ENCODE results near the gene PRKG1.

The PRKG1 gene

DNA sequence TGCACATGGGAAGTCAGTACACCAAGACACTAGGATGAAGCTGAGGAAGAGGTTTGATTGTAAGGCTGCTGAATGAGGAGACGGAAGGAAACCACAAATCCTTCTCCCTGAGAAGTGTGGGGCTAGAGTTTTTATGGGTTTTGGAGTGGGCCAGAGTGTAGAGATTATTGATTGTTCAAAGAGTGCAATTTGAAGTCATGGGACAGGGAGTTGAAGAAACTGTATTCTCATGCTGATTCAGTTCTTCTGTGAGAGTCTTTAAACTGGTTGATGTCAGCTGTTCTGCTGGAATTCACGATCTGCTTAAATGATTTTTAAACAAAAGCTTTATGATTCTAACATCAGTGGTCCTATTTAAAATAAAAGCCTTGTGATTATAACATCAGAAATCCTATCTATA is 533.9 kb downstream of the PRKG1 start:
- no peak overlapping the region for H3K27ac ChIP-seq
- DNase-seq (ENCODE audit: low spot score), result no peak
- TF ChIP-seq, protein P1, sequence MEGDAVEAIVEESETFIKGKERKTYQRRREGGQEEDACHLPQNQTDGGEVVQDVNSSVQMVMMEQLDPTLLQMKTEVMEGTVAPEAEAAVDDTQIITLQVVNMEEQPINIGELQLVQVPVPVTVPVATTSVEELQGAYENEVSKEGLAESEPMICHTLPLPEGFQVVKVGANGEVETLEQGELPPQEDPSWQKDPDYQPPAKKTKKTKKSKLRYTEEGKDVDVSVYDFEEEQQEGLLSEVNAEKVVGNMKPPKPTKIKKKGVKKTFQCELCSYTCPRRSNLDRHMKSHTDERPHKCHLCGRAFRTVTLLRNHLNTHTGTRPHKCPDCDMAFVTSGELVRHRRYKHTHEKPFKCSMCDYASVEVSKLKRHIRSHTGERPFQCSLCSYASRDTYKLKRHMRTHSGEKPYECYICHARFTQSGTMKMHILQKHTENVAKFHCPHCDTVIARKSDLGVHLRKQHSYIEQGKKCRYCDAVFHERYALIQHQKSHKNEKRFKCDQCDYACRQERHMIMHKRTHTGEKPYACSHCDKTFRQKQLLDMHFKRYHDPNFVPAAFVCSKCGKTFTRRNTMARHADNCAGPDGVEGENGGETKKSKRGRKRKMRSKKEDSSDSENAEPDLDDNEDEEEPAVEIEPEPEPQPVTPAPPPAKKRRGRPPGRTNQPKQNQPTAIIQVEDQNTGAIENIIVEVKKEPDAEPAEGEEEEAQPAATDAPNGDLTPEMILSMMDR (conservative IDR thresholded peaks at IDR 0.05; ENCODE audit: low read depth), result no peak
- CTCF ChIA-PET, result interaction anchor here (0.5 kb wide), 1 partner anchor 617 kb away, joined by 3 read pairs; no protein-coding TSS in a partner anchor
- POLR2A ChIA-PET (ENCODE audit: low non-redundant PET), result no interaction called here

DNA sequence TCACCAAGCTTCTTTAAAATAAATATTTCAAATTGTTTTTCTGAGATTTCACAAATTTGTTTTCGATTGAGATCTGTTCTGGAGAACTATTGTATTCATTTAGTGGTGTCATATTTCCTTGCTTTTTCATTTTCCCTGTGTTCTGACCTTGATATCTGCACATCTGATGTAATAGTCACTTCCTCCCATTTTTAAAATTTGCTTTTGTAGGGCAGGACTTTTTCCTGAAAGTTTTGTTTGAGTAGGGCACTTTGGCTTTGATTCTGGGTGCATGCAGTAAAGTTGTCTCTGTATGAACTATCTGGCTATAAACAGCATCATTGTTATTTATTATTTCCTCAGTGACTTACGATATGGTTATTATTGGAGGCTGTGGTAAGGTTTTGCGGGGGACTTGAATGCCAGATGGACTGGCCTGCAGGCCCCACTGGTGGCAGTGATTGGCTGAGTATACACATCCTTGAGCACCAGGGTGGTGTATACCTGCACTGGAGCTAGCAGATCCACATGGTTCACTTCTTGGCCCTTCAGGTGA is 541.5 kb downstream of the PRKG1 start:
- DNase-seq (ENCODE audit: low spot score), result no peak
- no peak overlapping the region for H3K27ac ChIP-seq
- TF ChIP-seq, protein P1 (conservative IDR thresholded peaks at IDR 0.05; ENCODE audit: low read depth), result no peak
- ChIA-PET POLR2A (ENCODE audit: low non-redundant PET) (no interaction called here), CTCF (interaction anchor here (0.7 kb wide), 1 partner anchor 409 kb away, joined by 3 read pairs; no protein-coding TSS in a partner anchor)

DNA sequence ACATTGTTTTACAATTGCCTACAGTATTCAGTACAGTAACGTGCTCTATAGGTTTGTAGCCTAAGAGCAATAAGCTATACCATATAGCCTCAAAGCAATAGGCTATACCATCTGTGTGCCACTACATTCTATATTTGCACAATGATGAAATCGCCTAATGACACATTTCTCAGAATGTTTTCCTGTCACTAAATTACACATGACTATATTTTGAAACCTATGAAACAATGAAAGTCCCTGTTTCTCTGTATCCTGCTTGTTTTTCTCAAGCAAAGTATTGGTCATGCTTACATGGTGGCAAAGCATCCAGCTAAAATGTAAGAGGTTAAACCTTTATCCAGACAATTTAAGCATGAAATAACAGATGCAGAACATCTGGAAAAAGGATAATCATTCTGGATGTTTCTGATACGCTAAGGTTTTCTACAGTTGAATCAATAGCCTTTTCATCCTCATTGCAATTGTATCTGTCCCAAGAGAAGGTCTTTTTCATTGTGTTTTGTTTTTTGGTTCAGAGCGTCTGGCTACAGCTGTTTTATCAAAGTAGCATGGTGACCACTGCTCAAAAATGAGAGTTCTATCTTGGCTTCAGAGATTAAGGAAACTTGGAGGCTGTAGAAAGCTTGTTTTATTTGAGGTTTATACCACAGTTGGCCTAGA is 543.4 kb downstream of the PRKG1 start:
- ChIA-PET CTCF (interaction anchor here (0.6 kb wide), 1 partner anchor 119 kb away, joined by 3 read pairs; no protein-coding TSS in a partner anchor), POLR2A (ENCODE audit: low non-redundant PET) (no interaction called here)
- no peak overlapping the region for H3K27ac ChIP-seq
- DNase-seq (ENCODE audit: low spot score), result no peak
- TF ChIP-seq, protein P1 (conservative IDR thresholded peaks at IDR 0.05; ENCODE audit: low read depth), result no peak

DNA sequence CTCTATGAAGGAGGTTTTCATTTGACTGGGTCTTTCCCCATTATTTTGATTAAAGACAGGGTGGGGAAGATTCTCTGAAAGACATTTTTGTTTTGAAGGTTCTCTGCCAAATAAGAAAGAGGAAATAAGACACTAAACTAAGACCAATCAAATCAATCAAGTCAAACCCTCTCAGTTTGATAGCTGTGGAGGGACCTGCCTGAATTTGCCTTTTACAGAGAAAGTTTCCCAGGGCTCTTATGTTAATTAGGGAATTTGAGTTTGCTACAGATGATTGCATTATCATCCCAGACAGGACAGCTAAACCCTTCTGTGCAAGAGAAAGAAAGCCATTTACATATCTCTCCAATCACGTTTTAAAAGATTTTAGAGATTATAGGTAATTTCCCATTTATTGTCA is 545.1 kb downstream of the PRKG1 start:
- TF ChIP-seq, protein P1 (conservative IDR thresholded peaks at IDR 0.05; ENCODE audit: low read depth), result no peak
- CTCF ChIA-PET, result no interaction called here
- no peak overlapping the region for H3K27ac ChIP-seq
- DNase-seq (ENCODE audit: low spot score), result no peak
- POLR2A ChIA-PET (ENCODE audit: low non-redundant PET), result no interaction called here

DNA sequence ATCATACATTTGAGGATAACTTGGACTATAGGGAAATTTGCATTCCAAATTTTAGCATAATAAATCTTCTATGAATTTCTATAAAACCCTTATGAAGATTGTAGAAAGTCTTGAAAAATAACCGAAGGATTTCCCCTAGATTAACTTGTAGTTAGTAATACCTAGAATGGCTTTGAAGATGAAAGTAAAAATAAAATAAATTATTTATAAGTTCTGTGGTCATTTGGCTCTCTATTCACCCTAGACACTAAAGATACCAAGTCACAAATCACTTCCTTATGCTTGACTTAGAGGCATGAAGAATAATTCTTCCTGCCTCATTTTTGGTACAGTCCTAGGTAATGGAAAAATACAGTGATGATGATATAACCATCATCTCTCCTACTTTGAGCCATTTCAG is 545.8 kb downstream of the PRKG1 start:
- TF ChIP-seq, protein P1 (conservative IDR thresholded peaks at IDR 0.05; ENCODE audit: low read depth), result no peak
- no peak overlapping the region for H3K27ac ChIP-seq
- POLR2A ChIA-PET (ENCODE audit: low non-redundant PET), result no interaction called here
- CTCF ChIA-PET, result no interaction called here
- DNase-seq (ENCODE audit: low spot score), result no peak

DNA sequence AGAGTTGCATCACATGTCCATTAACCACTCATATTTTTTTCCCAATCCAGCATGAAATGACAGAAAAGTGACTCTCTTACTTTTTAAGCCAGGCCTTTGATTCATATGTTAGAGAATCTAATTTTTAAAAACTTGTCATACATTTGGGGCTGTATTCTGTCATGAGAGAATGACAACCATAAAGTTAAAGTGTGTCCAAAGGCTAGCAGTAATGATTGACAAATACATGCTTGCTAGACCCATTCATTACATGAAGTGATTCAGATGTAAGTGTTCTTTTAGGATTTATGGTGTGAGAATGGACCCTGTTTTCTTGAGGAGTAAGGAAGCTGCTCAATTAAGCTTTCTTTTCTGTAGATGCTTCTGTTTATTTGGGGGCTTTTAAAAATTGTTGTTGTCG is 549.7 kb downstream of the PRKG1 start:
- ChIA-PET POLR2A (ENCODE audit: low non-redundant PET) (no interaction called here), CTCF (no interaction called here)
- DNase-seq (ENCODE audit: low spot score), result no peak
- TF ChIP-seq, protein P1 (conservative IDR thresholded peaks at IDR 0.05; ENCODE audit: low read depth), result no peak
- no peak overlapping the region for H3K27ac ChIP-seq
